ENCODE data around the gene ADNP. TPM values are rescaled to one million over a fixed set of nuclear protein-coding genes. Genes with fewer than 3 reads are reported as not detected.

Gene ADNP
- total and polyA plus RNA-seq, 2 of the 13 experiments (the other 11 are each of a cell fraction or from before 2014, with no cell fraction given), result 21.0 to 21.5 TPM

DNA sequence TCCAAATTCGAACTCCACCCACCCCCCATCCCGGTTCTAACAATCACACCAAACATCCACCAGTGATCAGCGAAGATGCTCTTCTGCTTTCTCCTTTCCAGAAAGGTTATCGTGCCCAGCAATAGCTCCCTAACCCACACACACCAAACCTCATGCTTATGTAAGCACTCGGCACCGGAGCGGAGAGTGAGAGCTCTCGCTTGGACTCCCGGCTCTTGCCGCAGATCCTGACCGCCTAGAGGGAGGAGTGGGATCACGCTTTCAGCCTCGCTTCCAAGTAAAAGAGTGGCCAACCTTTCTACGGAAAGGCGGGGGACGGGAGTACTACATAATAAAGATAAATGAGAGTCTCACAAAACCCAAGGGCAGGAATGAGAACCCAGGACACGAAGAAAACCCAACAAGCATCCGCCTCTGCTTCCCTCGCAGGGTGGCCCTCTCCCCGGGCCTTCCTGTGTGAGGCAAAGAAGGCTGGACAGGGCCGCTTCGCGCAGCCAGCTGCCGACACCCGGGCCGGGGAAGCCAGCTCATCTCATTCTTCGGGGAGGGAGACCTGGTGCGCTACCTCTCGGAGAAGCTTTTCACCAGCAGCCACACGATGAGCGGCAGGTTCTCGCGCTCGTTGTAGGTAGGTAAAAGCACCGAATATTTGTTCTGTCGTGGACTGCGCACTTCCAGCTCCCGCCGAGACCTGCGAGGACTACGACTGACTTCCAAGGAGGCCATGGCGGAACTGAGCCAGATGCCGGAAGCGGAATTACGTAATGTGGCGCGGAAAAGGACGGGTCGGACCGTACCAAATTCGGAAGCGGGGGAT, 26.8 kb upstream of the ADNP start, which contains the start of gene DPM1 (continued):
- TF ChIP-seq AGO1 (IDR thresholded peaks at IDR 0.05; ENCODE audit: low read depth, low read length, poor library complexity, severe bottlenecking) (peak; percentile 25), CBX5 (CRISPR knock-in tag; IDR thresholded peaks at IDR 0.05; ENCODE audit: borderline replicate concordance) (peak; percentile 85), ZNF550 (CRISPR knock-in tag; IDR thresholded peaks at IDR 0.05; ENCODE audit: borderline replicate concordance) (peak; percentile 52; the same call in 1 of the 2 replicates), PCBP1 (IDR thresholded peaks at IDR 0.05; ENCODE audit: borderline replicate concordance, low read depth, low read length) (0 out of 2 replicates have a peak, but pooled peaks have one; percentile 11), FOXA3 (CRISPR knock-in tag; IDR thresholded peaks at IDR 0.05) (peak; percentile 36; the same call in 1 of the 2 replicates), BRD4 (CRISPR knock-in tag; IDR thresholded peaks at IDR 0.05) (peak; percentile 79), CENPT (CRISPR knock-in tag; IDR thresholded peaks at IDR 0.05; ENCODE audit: low read depth) (no peak), DNMT3B (CRISPR knock-in tag; conservative IDR thresholded peaks at IDR 0.05) (peak; percentile 95), ZNF12 (CRISPR knock-in tag; IDR thresholded peaks at IDR 0.05) (0 out of 2 replicates have a peak, but pooled peaks have one; percentile 59), TBX2 (CRISPR knock-in tag; IDR thresholded peaks at IDR 0.05; ENCODE audit: borderline replicate concordance) (peak; percentile 41; the same call in 1 of the 2 replicates), ZNF674 (CRISPR knock-in tag; IDR thresholded peaks at IDR 0.05; ENCODE audit: low read depth) (no peak), DR1 (CRISPR knock-in tag; IDR thresholded peaks at IDR 0.05) (peak; percentile 89; the same call in 1 of the 2 replicates), SMYD3 (CRISPR knock-in tag; IDR thresholded peaks at IDR 0.05) (no peak), ZSCAN20 (CRISPR knock-in tag; IDR thresholded peaks at IDR 0.05; ENCODE audit: borderline replicate concordance) (no peak), U2AF2 (IDR thresholded peaks at IDR 0.05; ENCODE audit: low read depth, low read length) (no peak)
- TF ChIP-seq, protein P1, sequence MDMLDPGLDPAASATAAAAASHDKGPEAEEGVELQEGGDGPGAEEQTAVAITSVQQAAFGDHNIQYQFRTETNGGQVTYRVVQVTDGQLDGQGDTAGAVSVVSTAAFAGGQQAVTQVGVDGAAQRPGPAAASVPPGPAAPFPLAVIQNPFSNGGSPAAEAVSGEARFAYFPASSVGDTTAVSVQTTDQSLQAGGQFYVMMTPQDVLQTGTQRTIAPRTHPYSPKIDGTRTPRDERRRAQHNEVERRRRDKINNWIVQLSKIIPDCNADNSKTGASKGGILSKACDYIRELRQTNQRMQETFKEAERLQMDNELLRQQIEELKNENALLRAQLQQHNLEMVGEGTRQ (IDR thresholded peaks at IDR 0.05; ENCODE audit: low read depth, low read length), result no peak
- TF ChIP-seq, protein P1 (CRISPR knock-in tag; IDR thresholded peaks at IDR 0.05; ENCODE audit: borderline replicate concordance), result no peak
- TF ChIP-seq, protein P2, sequence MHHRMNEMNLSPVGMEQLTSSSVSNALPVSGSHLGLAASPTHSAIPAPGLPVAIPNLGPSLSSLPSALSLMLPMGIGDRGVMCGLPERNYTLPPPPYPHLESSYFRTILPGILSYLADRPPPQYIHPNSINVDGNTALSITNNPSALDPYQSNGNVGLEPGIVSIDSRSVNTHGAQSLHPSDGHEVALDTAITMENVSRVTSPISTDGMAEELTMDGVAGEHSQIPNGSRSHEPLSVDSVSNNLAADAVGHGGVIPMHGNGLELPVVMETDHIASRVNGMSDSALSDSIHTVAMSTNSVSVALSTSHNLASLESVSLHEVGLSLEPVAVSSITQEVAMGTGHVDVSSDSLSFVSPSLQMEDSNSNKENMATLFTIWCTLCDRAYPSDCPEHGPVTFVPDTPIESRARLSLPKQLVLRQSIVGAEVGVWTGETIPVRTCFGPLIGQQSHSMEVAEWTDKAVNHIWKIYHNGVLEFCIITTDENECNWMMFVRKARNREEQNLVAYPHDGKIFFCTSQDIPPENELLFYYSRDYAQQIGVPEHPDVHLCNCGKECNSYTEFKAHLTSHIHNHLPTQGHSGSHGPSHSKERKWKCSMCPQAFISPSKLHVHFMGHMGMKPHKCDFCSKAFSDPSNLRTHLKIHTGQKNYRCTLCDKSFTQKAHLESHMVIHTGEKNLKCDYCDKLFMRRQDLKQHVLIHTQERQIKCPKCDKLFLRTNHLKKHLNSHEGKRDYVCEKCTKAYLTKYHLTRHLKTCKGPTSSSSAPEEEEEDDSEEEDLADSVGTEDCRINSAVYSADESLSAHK (CRISPR knock-in tag; IDR thresholded peaks at IDR 0.05; ENCODE audit: borderline replicate concordance), result 0 out of 2 replicates have a peak, but pooled peaks have one; percentile 76
- TF ChIP-seq, protein P3, sequence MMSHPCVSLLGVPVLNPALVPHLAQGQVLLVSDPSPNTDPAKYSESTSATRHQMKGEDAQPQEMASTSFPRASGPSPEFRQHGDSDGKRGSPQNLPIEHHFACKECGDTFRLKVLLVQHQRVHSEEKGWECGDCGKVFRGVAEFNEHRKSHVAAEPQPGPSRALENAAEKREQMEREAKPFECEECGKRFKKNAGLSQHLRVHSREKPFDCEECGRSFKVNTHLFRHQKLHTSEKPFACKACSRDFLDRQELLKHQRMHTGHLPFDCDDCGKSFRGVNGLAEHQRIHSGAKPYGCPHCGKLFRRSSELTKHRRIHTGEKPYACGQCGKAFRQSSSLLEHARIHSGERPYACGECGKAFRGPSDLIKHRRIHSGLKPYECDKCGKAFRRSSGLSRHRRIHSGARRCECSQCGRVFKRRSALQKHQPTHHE (CRISPR knock-in tag; IDR thresholded peaks at IDR 0.05; ENCODE audit: borderline replicate concordance), result no peak; the same call in 1 of the 2 replicates
- TF ChIP-seq, protein P4, sequence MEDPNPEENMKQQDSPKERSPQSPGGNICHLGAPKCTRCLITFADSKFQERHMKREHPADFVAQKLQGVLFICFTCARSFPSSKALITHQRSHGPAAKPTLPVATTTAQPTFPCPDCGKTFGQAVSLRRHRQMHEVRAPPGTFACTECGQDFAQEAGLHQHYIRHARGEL (CRISPR knock-in tag; IDR thresholded peaks at IDR 0.05), result no peak
- TF ChIP-seq, protein P5, sequence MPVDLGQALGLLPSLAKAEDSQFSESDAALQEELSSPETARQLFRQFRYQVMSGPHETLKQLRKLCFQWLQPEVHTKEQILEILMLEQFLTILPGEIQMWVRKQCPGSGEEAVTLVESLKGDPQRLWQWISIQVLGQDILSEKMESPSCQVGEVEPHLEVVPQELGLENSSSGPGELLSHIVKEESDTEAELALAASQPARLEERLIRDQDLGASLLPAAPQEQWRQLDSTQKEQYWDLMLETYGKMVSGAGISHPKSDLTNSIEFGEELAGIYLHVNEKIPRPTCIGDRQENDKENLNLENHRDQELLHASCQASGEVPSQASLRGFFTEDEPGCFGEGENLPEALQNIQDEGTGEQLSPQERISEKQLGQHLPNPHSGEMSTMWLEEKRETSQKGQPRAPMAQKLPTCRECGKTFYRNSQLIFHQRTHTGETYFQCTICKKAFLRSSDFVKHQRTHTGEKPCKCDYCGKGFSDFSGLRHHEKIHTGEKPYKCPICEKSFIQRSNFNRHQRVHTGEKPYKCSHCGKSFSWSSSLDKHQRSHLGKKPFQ (CRISPR knock-in tag; IDR thresholded peaks at IDR 0.05; ENCODE audit: insufficient replicate concordance), result no peak

Measured in HepG2 (cell line).